ENCODE measurements around the gene SSX2B.
"Not testable (repeated sequence)": the region's sequence is repeated elsewhere in the genome, so short reads cannot be mapped to it uniquely, and the experiment has no call there.

DNA sequence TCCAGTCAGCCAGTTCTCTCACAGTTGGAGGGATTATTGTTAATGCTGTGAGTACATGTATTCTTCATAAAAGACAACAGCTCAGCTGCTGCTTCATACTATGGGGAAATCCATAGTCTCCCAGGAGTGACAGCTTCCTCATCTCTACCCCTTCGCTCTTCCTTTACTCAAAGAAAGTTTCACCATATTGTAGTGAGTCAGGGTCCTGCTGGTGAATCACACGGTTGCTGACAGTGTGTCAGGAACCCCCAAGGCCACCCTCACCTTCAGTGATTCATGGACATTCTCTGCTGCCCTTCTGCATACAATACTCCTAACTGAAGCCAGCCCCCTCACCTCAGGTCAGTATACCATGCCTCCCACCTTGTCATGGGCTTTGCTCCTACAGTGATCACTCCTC lies 53.8 kb downstream of the SSX2B start:
- TF ChIP-seq EZH2 (IDR thresholded peaks at IDR 0.05; ENCODE audit: borderline replicate concordance, low read length); CTCF (IDR thresholded peaks at IDR 0.05; ENCODE audit: low read length): not testable (repeated sequence)
